Smooth muscle cell (in vitro differentiated cells): ENCODE data around the gene FHAD1. TPM values are rescaled to one million over a fixed set of nuclear protein-coding genes. Genes with fewer than 3 reads are reported as not detected.

Experiments used
- DNase-seq: peaks from one replicate; lab custom pipeline; 2025; ENCODE audit not compliant: unreplicated experiment; lab: John Stamatoyannopoulos, UW
- H2AFZ ChIP-seq: fragments of 200-600 bp; sonication (generic); 2 replicates; pipeline ENCODE4 v1.6.0; 2016; ENCODE audit warnings: antibody characterized with exemption, low read depth, mild to moderate bottlenecking
- H3F3A ChIP-seq: fragments of 200-600 bp; sonication (generic); 2 replicates; pipeline ENCODE4 v1.6.0; 2017; ENCODE audit warnings: antibody characterized with exemption, low read depth
- H3K27ac ChIP-seq: fragments of 200-600 bp; sonication (generic); 2 replicates; pipeline ENCODE4 v1.5.1; 2016; ENCODE audit warnings: low read depth, mild to moderate bottlenecking
- H3K27me3 ChIP-seq: fragments of 200-600 bp; sonication (generic); 2 replicates; pipeline ENCODE4 v1.6.1; 2016; ENCODE audit warnings: low read depth, mild to moderate bottlenecking
- H3K36me3 ChIP-seq: fragments of 200-600 bp; sonication (generic); 2 replicates; pipeline ENCODE4 v1.5.1; 2016; ENCODE audit warnings: low read depth
- H3K4me1 ChIP-seq: fragments of 200-600 bp; sonication (generic); 2 replicates; pipeline ENCODE4 v1.5.1; 2016; ENCODE audit warnings: low read depth
- H3K4me2 ChIP-seq: fragments of 200-600 bp; sonication (generic); 2 replicates; pipeline ENCODE4 v1.6.0; 2016; ENCODE audit warnings: mild to moderate bottlenecking
- H3K4me3 ChIP-seq: fragments of 200-600 bp; sonication (generic); 2 replicates; pipeline ENCODE4 v1.5.1; 2016; ENCODE audit warnings: mild to moderate bottlenecking
- H3K79me2 ChIP-seq: fragments of 200-600 bp; sonication (generic); 2 replicates; pipeline ENCODE4 v1.6.0; 2016; ENCODE audit warnings: low read depth, mild to moderate bottlenecking
- H3K9ac ChIP-seq: fragments of 200-600 bp; sonication (generic); 2 replicates; pipeline ENCODE4 v1.6.0; 2016; ENCODE audit warnings: low read depth
- H3K9me3 ChIP-seq: fragments of 200-600 bp; sonication (generic); replicated peaks from 2 replicates; pipeline ENCODE4 v1.5.1; 2016; ENCODE audit warnings: low read depth
- H4K20me1 ChIP-seq: fragments of 200-600 bp; sonication (generic); 2 replicates; pipeline ENCODE4 v1.6.0; 2016; ENCODE audit warnings: low read depth
- WGBS: methylation state at CpG from one replicate; pipeline ENCODE4 v1.1.7; 2016; ENCODE audit warnings: low lambda C conversion rate; 5-methylcytosine and 5-hydroxymethylcytosine counted together
- polyA plus RNA-seq: library from polyadenylated mRNA; unstranded; fragments of >200 nt; fragmentation: Nextera tagmentation; extraction: Ambion mirVana; gene quantifications from 2 replicates; pipeline ENCODE4 v1.2.1, GENCODE V29; 2016
- total RNA-seq: library from RNA; depleted of rRNA; stranded (reverse); fragments of >200 nt; gene quantifications from 2 replicates; pipeline ENCODE4 v1.2.3, GENCODE V29; 2014
- TF ChIP-seq, protein P1 (sequence below): fragments of 200-600 bp; sonication (generic); IDR thresholded peaks from 2 replicates; pipeline ENCODE4 v1.5.1; 2017; ENCODE audit warnings: borderline replicate concordance, mild to moderate bottlenecking, antibody characterized with exemption; ENCODE audit not compliant: insufficient read depth, poor library complexity, severe bottlenecking

Gene FHAD1
- total and polyA plus RNA-seq, 2 experiments from 2014 or later: 0.33 TPM; not detected in 1

DNA sequence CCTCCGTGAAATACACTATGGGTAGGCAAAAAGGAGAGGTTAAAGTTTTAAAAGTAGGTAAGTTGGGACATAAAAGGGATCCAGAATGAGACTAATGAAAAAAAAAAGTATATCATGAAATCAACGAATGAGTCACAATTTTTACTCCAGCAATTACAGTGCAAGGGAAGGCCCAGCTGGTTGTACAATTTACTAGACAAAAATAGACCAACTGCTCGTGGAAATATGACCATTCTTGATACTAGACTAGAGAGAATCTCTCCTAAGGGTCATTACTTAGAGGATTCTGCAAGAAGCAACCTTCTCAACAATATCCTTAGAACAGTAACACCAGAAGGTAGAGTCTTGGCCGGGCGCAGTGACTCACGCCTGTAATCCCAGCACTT is 107.5 kb downstream of the FHAD1 start:
- TF ChIP-seq, protein P1, sequence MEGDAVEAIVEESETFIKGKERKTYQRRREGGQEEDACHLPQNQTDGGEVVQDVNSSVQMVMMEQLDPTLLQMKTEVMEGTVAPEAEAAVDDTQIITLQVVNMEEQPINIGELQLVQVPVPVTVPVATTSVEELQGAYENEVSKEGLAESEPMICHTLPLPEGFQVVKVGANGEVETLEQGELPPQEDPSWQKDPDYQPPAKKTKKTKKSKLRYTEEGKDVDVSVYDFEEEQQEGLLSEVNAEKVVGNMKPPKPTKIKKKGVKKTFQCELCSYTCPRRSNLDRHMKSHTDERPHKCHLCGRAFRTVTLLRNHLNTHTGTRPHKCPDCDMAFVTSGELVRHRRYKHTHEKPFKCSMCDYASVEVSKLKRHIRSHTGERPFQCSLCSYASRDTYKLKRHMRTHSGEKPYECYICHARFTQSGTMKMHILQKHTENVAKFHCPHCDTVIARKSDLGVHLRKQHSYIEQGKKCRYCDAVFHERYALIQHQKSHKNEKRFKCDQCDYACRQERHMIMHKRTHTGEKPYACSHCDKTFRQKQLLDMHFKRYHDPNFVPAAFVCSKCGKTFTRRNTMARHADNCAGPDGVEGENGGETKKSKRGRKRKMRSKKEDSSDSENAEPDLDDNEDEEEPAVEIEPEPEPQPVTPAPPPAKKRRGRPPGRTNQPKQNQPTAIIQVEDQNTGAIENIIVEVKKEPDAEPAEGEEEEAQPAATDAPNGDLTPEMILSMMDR: no peak
- Histone ChIP-seq H3K36me3 (no peaks in the 10 kb centered on the region), H3K9me3 (no peaks in the 10 kb centered on the region), H3K4me3 (no peak overlapping the region), H3K9ac (no peak overlapping the region), H3K4me1 (no peaks in the 10 kb centered on the region), H3K27me3 (no peaks in the 10 kb centered on the region), H2AFZ (no peak overlapping the region), H4K20me1 (no peaks in the 10 kb centered on the region), H3F3A (no peaks in the 10 kb centered on the region), H3K79me2 (no peaks in the 10 kb centered on the region), H3K4me2 (no peak overlapping the region), H3K27ac (no peak overlapping the region)
- no peak for DNase-seq
- WGBS: 84% methylated on average over 6 of the region's 6 CpGs

DNA sequence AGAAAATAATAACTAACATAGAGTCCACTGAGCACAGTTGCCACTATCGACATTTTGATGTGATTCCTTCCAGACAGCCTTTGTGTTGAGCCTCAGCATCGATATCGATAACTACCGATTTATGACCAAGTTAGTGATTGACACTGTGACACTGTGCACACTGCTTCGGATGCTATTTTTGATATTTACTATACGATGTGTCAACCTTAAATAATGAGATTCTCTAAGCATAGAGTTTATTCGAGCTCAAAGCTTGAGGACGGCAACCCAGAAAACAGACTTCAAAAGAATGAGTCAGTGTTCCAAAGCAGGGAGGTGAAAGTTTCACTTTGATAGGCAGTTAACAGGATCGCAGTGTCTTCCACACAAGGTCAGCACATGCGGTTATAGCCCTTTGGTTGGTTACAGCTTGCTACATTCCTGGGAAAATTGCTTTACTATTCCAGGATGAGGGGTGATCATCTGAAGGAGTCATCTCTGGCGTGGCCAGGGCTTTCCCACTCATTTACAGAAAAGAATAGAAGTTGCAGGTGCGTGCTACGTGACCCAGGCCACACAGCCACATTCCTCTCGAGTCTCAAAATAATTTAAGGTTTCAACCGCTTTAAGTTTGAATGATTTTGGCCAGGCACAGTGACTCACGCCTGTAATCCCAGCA is 109.1 kb downstream of the FHAD1 start:
- H3K27ac ChIP-seq: no peak overlapping the region
- TF ChIP-seq, protein P1: no peak
- H3K9me3 ChIP-seq: no peaks in the 10 kb centered on the region
- no peak overlapping the region for H3K4me2 ChIP-seq
- H4K20me1 ChIP-seq: no peaks in the 10 kb centered on the region
- WGBS: 67% methylated on average over 16 of the region's 16 CpGs
- H3K36me3 ChIP-seq: no peaks in the 10 kb centered on the region
- no peaks in the 10 kb centered on the region for H3K4me1 ChIP-seq
- no peak for DNase-seq
- H3F3A ChIP-seq: no peaks in the 10 kb centered on the region
- H3K9ac ChIP-seq: no peak overlapping the region
- no peaks in the 10 kb centered on the region for H3K27me3 ChIP-seq
- H2AFZ ChIP-seq: no peak overlapping the region
- no peaks in the 10 kb centered on the region for H3K79me2 ChIP-seq
- H3K4me3 ChIP-seq: no peak overlapping the region

DNA sequence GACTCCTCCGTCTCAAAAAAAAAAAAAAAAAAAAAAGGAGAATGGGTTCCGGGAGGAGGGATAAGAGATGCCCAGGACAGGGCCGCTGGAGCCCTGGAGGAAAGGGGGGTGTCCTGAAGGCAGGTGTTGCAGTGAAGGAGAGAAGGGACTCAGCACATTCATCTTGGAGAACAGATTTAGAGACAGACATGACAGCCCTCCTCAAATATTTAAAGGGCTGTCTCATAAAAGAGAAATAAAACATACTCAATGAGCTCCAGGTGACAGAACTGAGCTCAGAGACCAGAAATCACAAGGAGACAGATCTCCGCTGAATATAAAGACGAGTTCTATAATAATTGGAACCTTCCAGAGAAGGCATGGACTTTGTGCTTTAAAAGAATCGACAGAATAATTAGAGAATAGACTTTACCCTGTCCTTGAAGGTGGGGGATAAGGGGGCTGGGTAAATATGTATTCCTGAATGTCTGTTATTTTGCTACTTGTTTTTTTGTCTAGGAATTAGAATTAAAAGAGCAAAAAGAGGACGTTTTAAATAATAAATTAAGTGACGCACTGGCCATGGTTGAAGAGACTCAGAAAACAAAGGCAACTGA is 110.7 kb downstream of the FHAD1 start:
- Histone ChIP-seq H3K27ac (no peak overlapping the region), H3K4me1 (no peaks in the 10 kb centered on the region), H4K20me1 (no peaks in the 10 kb centered on the region), H3K27me3 (no peaks in the 10 kb centered on the region), H3K9me3 (no peaks in the 10 kb centered on the region), H3K36me3 (no peaks in the 10 kb centered on the region), H2AFZ (no peak overlapping the region), H3K9ac (no peak overlapping the region), H3K4me3 (no peak overlapping the region), H3K79me2 (no peaks in the 10 kb centered on the region), H3F3A (no peaks in the 10 kb centered on the region), H3K4me2 (no peak overlapping the region)
- DNase-seq: no peak
- 92% methylated on average over 8 of the region's 8 CpGs for WGBS
- TF ChIP-seq, protein P1: no peak
